GM21367 (cell line): ENCODE data around the gene SYCP2L.
"Not testable (repeated sequence)": the region's sequence is repeated elsewhere in the genome, so short reads cannot be mapped to it uniquely, and the experiment has no call there.

ENCODE experiments used
- ATAC-seq: cut with Tn5 transposase; IDR thresholded peaks from one replicate; pipeline ENCODE4 v1.9.1; 2021; ENCODE audit not compliant: unreplicated experiment

Gene SYCP2L

GRCh38 chr6:10877871-10878270, 9.0 kb upstream of the SYCP2L start:
- ATAC-seq = no peak

DNA sequence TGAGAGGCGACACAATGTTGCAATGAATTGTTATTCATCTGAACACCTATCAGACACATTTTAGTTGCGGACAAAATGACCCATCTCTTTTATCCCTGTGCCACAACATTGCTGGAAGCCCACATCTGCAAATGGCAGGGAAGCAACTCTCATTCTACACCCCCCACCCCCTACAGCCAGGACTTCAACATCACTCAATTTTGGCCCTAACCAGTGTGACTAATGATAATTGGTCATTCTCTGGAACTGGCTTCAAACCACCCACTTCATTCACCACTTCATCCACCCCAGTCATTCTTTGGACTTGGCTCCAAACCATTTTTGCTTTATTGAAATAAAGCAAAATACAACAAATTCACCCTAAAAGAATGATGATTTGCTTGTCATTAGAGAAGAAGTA, 6.5 kb upstream of the SYCP2L start:
- no peak for ATAC-seq

- ATAC-seq = not testable (repeated sequence)
Measured at GRCh38 chr6:10882253-10882630, 4.6 kb upstream of the SYCP2L start.

GRCh38 chr6:10882657-10883171, 4.1 kb upstream of the SYCP2L start:
- no peak for ATAC-seq

- no peak for ATAC-seq
Measured at GRCh38 chr6:10883312-10884244, 3.3 kb upstream of the SYCP2L start.

GRCh38 chr6:10884245-10884972, 2.4 kb upstream of the SYCP2L start:
- ATAC-seq = no peak

GRCh38 chr6:10886365-10886690, 524 bp upstream of the SYCP2L start:
- ATAC-seq = not testable (repeated sequence)

- no peak for ATAC-seq
Measured at GRCh38 chr6:10890151-10890550, 3.3 kb downstream of the SYCP2L start.

GRCh38 chr6:10891960-10892359, 5.1 kb downstream of the SYCP2L start:
- ATAC-seq = no peak

DNA sequence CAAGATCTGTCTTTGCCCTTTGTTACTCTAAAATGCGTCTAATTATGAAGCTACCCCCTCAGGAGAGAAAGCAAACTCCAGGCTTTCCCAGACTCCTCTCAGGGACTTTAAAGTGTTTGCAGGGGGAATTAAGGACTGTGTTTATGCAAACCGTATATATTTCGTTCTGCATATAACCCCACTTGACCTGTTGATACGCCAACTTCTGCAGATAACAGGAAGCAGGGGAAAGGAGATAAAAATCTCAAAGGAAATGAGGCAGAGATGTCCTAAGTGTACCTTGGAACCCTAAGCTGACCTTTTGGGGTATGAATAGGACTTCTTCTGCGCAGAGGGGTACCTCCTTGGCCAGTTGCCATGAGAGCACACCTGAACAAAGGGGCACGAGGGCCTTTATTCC, 8.1 kb downstream of the SYCP2L start:
- ATAC-seq = no peak

- no peak for ATAC-seq
Measured at GRCh38 chr6:10896691-10897090, 9.8 kb downstream of the SYCP2L start.

- ATAC-seq = peak; percentile 95
Measured at GRCh38 chr6:10901770-10902169, 14.9 kb downstream of the SYCP2L start.

- ATAC-seq = no peak
Measured at GRCh38 chr6:10904015-10904414, 17.2 kb downstream of the SYCP2L start.

GRCh38 chr6:10908228-10908627, 21.4 kb downstream of the SYCP2L start:
- ATAC-seq = no peak

DNA sequence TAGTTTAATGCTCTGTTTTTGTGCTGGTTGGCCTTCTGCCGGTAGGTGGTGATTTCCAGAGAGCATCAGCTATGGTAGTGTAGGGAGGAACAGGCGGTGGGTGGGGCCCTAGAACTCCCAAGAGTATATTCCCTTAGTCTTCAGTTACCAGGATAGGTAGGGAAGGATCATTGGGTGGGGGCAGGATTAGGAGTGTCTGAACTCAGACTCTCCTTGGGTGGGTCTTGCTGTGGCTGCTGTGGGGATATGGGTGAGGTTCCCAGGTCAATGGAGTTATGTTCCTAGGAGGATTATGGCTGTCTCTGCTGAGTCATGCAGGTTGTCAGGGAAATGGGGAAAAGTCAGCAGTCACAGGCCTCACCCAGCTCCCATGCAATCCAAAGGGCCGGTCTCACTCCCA, 32.7 kb downstream of the SYCP2L start:
- ATAC-seq = not testable (repeated sequence)

GRCh38 chr6:10933126-10933525, 46.3 kb downstream of the SYCP2L start:
- no peak for ATAC-seq

GRCh38 chr6:10939840-10940239, 53.0 kb downstream of the SYCP2L start:
- ATAC-seq = no peak

GRCh38 chr6:10945845-10946244, 59.0 kb downstream of the SYCP2L start:
- ATAC-seq = no peak

DNA sequence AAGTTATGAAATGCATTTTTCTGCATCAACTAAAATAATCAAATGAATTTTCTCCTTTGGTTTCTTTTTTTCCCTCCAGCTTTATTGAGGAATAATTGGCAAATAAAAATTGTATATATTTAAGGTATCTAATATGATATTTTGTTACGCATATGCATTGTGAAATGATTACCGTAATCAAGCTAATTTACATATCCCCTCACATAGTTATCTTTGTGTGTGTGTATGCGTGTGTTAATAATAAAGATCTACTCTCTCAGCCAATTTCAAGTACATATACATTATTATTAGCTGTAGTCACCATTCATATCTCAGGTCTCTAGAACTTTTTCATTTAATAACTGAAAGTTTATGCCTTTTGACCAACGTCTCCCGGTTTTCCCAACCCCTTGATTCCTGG, 61.1 kb downstream of the SYCP2L start:
- ATAC-seq = no peak

GRCh38 chr6:10949579-10950490, 63.0 kb downstream of the SYCP2L start:
- ATAC-seq = no peak

DNA sequence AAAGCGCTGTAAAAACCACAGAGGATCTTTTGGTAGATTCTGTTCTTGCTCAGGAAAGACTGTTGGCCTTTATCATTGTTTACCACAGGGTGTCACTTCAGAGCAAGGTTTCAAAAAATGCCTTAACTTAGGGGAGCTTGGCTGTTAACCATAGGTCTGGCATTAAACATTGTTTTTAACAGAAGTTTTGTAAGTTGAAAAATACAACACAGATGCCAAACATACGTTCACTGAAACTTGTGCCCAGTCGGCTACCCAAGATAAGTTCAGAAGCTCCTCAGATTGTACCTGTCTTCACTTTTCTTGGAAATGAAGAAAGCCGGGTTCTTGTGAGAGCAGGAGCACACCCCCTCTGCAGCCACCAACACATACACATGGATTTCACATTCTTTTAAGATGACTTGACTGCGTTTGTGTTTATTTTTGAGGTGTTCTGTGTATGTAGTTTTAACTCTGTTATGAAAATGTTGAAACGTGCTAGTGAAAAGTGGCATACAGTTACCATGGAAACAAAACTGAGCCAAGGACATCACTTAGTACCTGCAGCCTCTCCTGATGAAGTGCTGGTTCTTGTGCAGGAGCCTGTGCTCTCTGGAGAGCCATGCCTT, 64.9 kb downstream of the SYCP2L start:
- no peak for ATAC-seq
